Measurements from ENCODE around the gene KRT80.
A peak's percentile ranks its signal among the peaks of the same experiment; 100 is the strongest.

KRT80 gene

DNA sequence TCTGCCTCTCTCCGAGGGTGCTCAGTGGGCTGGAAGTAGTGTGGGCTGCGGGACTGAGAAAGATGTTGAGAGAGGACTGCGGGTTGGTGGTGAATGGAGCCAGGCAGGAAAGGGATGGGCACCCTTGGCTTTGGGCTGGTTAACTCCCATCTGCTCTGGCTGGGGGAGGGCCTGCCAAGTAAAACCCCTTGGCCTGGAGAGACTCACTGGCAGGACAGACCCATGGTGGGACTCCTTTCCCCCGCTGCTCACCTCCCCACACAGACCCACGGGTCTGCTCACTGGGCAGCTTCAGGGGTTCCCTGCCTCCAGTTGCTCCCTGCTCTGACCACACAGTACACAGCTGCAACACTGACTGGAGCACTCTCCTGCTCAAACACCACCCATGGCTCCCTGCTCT, 54.1 kb downstream of the KRT80 start:
- no peak for DNase-seq (ENCODE audit: low spot score)

DNA sequence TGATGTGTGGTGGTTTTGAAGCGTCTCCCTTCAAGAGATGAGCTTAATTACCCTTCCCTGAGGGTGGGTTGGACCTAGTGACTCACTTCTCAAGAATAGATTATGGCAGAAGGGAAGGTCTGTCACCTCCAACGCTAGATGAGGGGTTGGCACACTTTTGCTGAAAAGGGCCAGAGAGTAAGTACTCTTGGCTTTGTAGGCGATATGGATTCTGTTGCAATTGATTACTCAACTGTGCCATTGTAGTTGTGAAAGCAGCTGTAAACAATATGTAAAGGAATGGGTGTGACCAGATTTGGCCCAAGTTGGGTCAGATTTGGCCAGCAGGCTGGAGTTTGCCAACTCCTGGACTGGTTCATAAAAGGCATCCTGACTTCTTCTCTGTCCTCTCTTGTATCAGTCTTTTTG, 59.1 kb downstream of the KRT80 start:
- no peak for DNase-seq (ENCODE audit: low spot score)

DNA sequence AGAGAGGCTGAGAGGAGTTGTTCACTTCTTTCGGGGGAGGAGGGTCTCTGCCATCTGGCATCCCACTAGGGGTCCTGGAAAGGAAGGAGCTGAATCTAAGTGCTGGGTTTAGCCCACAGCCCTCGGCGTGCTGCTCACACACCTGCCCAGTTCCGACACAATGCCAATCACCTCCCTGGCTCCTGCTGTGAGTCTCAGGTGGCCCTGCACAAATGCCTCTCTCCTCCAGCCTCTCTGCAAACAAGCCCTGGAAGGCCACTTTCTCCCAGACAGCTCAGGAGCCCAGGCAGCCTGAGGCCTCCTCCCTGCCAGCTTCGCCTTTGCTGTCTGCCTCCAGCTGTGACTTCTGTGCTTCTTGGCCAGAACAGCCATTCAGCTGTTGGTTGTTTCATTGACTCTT, 61.1 kb downstream of the KRT80 start:
- DNase-seq (ENCODE audit: low spot score): no peak

DNA sequence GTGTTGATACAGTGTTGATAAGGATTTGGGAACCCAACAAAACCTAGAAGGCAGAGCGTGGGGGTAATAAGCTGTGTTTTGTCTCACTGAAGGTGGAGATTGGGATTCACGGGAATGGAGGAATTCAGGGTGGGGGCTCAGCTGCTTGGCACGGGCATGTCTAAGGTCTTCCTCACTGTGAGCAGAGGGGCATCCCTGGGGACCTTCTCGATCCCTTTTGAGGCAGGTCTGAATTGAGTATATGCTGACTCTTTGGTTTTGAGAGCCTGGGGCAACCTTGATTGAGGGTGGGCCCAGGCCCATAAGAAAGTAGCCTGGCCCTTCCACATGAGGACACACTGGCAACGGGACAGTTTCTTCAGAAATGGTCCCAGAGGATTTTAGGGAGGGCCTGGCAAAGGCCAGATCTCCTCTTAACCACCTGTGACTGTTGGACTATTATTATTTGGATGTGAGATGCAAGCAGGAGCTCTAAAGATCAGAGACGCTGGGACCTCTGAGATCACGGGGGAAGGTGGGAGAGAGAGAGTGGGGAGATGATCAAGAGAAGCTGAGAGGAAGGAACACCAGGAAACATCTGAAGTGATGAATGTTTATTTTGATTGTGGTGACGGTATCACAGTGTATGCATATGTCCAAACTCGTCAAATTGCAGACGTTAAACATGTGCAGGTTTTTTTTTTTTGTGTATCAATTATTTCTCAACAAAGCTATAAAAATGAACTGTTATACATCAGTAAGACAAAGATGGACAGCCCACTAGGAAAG, 63.9 kb downstream of the KRT80 start:
- DNase-seq (ENCODE audit: low spot score): no peak

DNA sequence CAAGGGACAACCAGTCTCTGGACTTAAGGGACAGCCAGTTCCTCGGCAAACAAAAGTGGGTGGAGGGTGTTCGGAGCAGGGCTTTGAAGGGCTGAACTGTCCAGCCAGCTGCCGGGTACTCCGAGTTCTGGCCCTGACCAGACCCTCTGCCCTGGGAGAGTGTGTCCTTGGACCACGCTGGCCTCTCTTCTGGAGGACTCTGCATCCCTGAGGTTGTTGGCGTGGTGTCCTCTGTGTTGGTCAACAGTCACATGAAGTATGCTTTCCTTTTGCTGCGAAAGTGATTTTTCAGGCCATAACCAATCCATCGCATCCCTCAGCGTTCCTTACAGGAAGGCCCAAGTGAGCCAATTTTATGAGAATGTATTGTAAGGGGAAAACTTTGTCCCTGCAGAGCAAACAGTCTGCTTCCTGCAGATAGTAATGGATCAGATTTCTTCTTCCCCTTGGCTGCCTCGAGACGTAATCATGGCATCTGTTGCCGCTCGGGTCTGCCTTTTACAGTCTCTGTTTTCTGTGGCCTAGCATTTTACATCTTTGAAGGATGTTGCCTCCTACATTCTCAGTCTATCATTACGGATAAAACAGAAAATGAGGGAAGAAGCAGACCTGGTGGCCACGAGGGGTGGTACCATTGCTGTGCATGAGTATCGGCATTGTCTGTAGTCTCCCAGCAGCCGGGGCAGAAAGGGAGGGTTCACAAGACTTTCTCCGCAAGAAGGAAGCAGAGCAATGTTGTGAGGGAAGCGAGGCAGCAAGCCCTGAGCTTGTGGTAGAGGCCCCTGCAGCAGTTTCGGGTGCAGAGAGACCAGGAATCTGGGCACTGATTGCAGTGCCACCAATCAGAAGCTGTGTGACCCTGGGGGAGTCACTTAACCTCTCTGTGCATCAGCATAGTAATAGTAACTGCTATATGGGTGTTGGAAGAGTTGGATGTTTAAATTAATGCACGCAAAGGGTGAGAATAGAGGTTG, 64.9 kb downstream of the KRT80 start:
- DNase-seq (ENCODE audit: low spot score): no peak

DNA sequence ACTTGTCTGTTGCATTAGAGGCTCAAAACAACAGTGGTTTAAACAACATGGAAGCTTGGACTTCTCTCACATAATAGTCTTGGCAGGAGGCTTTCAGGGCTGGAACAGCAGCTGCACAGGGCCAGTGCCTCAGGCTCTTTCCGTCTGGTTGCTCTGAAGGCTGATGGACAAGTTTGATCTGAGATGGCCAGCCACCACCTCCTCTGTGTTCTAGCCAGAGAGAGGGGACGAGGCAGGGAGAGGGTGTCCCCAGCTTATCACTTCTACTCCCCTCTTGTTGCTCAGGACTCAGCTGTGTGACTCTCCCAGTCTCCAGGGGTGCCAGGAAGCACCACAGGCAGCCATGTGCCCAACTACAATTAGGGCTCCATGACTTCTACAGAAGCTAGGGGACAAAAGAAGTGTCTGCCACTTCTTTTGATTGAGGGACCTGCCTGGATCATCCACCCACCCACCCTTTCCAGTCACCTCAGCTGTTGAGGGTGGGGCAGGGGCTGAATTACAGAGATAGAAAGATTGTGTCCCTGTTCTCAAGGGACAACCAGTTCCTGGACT, 65.7 kb downstream of the KRT80 start:
- DNase-seq (ENCODE audit: low spot score): no peak

DNA sequence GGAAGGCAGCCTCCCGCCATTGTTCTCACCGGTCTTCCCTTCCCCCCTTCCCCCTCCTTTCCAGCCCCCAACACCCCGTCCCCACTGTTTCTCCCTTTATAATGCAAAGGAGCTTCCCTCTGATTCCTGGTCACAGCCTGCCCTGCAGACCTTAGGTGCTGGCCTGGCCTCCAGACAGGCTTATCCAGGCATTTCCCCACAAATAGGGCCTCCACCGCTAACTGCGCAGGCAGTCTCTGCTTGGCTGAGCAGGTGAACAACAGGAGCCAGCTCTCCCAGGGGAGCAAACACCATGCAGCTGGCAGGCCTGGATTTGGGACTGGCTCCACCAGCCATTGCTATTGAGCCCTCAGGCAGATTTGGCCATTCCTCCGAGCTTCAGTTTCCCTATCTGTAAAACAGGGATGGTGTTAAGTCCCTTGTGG, 66.3 kb downstream of the KRT80 start:
- DNase-seq (ENCODE audit: low spot score): no peak

DNA sequence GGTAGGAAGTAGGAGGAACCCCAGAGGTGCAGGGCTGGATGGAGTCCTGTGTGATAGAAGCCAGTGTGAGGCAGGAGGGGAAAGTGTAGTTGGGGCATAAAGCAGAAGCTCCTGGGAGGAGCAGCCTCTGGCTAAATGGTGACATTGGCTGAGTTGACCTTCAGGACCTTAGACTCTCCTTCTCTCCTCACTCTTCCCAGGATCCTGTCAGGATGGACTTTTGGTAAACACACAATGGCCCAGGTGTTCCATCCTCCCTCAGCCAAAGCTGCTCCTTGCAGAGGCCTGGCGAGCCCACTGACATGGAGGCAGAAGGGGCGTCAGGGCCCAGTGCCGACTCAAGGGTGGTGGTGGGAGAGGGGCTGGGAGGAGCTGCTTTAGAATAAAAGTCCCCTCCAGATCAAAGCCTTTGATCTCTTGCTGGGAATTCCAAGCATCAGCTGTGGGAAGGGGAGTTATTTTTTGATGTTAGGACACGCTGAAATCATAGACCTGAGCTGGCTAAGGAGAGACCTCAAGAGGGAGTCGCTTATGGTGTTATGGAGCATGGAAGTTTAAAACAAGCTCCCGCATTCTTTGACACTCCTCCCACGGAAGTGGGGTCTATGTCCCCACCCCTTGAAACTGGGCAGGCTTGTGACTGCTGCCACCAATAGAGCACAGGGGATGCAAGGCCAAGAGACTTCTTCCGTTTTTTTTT, 68.2 kb downstream of the KRT80 start:
- DNase-seq (ENCODE audit: low spot score): no peak

DNA sequence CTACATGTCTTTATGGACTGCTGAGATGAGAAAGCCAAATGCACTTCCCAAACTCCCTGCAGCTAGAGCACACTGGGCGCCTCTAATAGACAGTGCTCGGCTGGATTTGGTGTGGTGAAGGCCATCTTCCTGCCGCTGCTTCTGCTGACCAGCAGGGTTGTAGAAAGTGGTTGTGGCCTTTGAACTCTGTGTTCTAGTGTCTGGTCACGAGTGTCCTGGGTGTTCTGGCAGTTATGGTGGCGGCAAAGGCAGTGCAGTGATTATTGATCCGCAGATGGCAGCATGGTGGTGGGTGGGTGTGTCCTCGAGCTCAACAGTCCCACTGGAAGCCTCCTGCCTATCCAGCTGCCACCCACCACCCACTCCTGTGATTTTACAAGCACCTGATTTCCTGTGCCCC, 68.9 kb downstream of the KRT80 start:
- no peak for DNase-seq (ENCODE audit: low spot score)

DNA sequence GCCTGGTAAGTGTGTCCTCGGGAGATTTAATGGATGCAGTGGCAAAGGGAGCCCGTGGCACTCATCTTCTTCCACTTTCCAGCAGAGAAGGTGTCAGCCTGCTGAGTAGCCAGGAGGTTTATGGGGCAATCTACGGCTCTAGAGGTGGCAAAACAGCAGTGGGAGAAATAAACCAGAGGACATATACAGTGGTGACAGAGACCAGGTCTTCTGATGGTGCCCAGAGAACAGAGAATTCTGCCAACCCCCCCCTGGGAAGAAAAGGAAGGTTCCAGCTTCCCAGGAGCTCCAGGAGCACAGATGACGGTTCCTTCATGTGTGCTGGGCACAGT, 69.3 kb downstream of the KRT80 start:
- no peak for DNase-seq (ENCODE audit: low spot score)

DNA sequence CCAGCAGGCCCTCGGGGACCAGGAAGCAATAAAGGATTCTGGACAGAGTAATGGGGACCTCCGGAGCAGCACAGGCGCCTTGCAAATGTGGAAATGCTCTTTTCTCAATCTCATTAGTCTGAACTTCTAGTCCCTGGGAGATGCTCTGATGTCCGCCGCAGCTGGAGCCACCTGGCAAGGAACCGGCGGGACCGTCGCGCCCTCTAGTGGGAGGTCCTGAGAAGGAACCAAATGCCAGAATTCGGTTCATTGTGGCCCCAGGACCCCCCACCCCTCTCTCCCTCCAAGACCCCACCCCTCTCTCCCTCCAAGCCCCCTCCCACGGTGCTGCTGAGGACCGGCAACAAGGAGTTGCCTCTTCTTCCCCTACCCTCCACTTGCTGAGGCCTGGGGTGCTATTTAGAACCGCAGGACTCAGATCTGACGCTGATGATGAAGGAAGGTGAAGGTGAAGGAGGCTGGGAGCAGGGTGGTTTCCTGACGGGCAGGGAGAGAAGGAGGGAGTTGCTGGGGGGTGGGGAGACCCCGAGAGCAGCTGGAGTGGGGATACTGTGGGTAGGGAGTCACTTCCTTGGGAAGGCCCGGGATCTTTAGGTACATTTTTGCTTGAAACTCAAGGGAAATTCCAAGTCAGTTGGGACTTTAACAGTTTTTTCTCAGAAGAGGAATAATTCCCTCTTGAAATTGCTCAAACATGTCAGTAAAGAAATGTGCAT, 69.8 kb downstream of the KRT80 start:
- DNase-seq (ENCODE audit: low spot score): peak; percentile 62

DNA sequence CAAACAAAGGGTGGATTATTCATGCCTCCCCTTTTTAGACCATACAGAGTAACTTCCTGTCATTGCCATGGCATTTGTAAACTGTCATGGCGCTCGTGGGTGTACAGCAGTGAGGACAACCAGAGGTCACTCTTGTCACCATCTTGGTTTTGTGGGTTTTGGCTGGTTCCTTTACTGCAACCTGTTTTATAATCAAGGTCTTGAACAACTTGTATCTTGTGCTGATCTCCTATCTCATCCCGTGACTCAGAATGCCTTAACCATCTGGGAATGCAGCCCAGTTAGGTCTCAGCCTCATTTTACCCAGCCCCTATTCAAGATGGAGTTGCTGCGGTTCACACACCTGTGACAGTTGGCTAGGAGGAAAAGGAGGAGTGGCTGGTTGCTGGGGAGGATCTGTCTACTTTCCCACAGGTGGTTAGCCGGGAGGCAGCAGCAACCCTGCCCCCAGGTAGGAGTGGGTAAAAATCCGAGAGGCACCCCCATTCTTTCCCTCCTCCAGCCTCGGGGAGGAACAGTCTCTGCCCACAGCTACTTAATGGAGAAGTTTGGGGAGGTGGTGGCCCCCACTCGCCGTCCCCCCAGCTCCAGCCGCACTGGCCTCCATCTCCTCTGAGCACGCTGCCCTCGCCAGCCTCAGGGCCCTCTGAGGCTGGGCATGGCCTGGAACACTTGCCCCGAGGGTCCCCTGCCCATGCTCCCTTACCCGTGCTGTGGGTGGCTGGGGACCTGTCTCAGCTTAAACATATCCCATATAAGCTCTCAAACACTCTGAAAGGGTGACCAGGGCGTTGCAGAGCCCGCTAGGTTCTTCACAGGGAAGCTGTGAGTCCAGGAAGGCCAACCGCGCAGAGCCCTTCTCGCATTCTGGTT, 70.6 kb downstream of the KRT80 start:
- no peak for DNase-seq (ENCODE audit: low spot score)

DNA sequence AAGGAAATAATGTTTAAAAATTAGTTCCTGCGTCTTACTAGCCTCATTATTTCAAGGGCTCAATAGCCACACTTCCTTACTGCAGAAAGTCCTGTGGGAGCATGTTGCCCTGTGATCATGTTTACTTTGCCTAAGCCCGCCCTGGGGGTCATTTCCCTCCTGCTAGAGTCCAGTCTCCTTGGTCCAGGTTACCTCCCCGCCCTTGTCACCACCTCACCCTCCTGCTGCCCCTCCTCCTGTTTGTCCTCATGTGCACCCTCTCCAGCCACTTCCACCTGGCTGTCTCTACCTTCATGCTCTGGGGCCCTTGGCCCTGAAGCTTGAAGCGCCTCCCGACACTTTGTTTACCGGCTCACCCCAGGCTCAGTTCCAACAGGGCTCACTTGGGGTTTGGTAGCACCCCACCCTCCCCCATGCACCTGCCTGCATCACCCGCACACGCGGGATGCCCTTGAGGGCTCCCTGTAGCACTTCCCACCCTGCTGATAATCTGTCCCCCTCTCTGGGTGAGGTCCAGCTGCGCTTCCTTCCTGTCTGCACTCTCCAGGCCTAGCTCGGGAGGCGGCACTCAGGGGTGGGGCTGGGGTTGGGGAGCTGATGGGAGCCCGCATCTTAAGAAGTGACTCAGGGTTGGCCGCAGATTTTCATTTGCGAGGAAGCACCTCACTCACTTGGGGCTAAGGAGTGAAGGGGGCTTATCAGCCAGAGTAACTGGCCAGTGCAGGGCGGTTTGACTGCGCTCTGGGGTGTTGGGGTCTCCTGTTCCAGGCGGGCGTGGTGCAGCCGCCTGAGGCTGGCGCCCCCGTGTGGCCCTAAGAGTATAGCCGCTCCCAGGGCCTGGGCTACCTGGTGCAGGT, 72.2 kb downstream of the KRT80 start:
- peak; percentile 25 for DNase-seq (ENCODE audit: low spot score)

All from CD4-positive, alpha-beta T cell treated with Interleukin-2 at 100 ng/mL for 4 hours (primary cell).